Measurements from ENCODE around the gene OGDHL.
"Not testable (repeated sequence)": the region's sequence is repeated elsewhere in the genome, so short reads cannot be mapped to it uniquely, and the experiment has no call there.

Gene OGDHL

GRCh38 chr10:49776851-49777250 lies 14.7 kb upstream of the OGDHL start:
- no peaks in the 10 kb centered on the region for H3K9me3 ChIP-seq (ENCODE audit: insufficient read depth, low read length)
- H2AFZ ChIP-seq (ENCODE audit: low read depth, low read length) = no peak overlapping the region
- no peaks in the 10 kb centered on the region for H3K79me2 ChIP-seq (ENCODE audit: low read length)
- H3K4me2 ChIP-seq (ENCODE audit: low read length) = no peak overlapping the region
- H3K4me3 ChIP-seq (ENCODE audit: low read length) = no peak overlapping the region
- H4K20me1 ChIP-seq (ENCODE audit: insufficient read depth, low read length) = no peaks in the 10 kb centered on the region
- H3K9ac ChIP-seq (ENCODE audit: low read length) = no peak overlapping the region
- no peaks in the 10 kb centered on the region for H3K4me1 ChIP-seq (ENCODE audit: low read length)
- H3K27me3 ChIP-seq (ENCODE audit: low read depth, low read length) = no peaks in the 10 kb centered on the region
- TF ChIP-seq, protein P1, sequence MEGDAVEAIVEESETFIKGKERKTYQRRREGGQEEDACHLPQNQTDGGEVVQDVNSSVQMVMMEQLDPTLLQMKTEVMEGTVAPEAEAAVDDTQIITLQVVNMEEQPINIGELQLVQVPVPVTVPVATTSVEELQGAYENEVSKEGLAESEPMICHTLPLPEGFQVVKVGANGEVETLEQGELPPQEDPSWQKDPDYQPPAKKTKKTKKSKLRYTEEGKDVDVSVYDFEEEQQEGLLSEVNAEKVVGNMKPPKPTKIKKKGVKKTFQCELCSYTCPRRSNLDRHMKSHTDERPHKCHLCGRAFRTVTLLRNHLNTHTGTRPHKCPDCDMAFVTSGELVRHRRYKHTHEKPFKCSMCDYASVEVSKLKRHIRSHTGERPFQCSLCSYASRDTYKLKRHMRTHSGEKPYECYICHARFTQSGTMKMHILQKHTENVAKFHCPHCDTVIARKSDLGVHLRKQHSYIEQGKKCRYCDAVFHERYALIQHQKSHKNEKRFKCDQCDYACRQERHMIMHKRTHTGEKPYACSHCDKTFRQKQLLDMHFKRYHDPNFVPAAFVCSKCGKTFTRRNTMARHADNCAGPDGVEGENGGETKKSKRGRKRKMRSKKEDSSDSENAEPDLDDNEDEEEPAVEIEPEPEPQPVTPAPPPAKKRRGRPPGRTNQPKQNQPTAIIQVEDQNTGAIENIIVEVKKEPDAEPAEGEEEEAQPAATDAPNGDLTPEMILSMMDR (IDR thresholded peaks at IDR 0.05; ENCODE audit: low read depth, low read length) = no peak
- no peak for TF ChIP-seq EZH2phosphoT487 (IDR thresholded peaks at IDR 0.05; ENCODE audit: low read depth)
- no peak overlapping the region for H3K27ac ChIP-seq (ENCODE audit: low read length)
- H3K36me3 ChIP-seq (replicated peaks; ENCODE audit: low read depth, low read length) = no peaks in the 10 kb centered on the region

GRCh38 chr10:49775014-49775413 lies 12.9 kb upstream of the OGDHL start:
- no peak overlapping the region for H3K4me2 ChIP-seq (ENCODE audit: low read length)
- H3K4me1 ChIP-seq (ENCODE audit: low read length) = no peaks in the 10 kb centered on the region
- no peak overlapping the region for H3K27ac ChIP-seq (ENCODE audit: low read length)
- H3K36me3 ChIP-seq (replicated peaks; ENCODE audit: low read depth, low read length) = no peaks in the 10 kb centered on the region
- no peak overlapping the region for H2AFZ ChIP-seq (ENCODE audit: low read depth, low read length)
- no peaks in the 10 kb centered on the region for H4K20me1 ChIP-seq (ENCODE audit: insufficient read depth, low read length)
- H3K27me3 ChIP-seq (ENCODE audit: low read depth, low read length) = no peaks in the 10 kb centered on the region
- TF ChIP-seq, protein P1 (IDR thresholded peaks at IDR 0.05; ENCODE audit: low read depth, low read length) = no peak
- TF ChIP-seq EZH2phosphoT487 (IDR thresholded peaks at IDR 0.05; ENCODE audit: low read depth) = no peak
- no peak overlapping the region for H3K4me3 ChIP-seq (ENCODE audit: low read length)
- no peaks in the 10 kb centered on the region for H3K9me3 ChIP-seq (ENCODE audit: insufficient read depth, low read length)
- no peaks in the 10 kb centered on the region for H3K79me2 ChIP-seq (ENCODE audit: low read length)
- no peak overlapping the region for H3K9ac ChIP-seq (ENCODE audit: low read length)

GRCh38 chr10:49772944-49773343 lies 10.8 kb upstream of the OGDHL start:
- H3K4me3 ChIP-seq (ENCODE audit: low read length); H3K79me2 ChIP-seq (ENCODE audit: low read length); H3K9me3 ChIP-seq (ENCODE audit: insufficient read depth, low read length); H3K27ac ChIP-seq (ENCODE audit: low read length); H3K27me3 ChIP-seq (ENCODE audit: low read depth, low read length); H3K36me3 ChIP-seq (replicated peaks; ENCODE audit: low read depth, low read length); H4K20me1 ChIP-seq (ENCODE audit: insufficient read depth, low read length); H3K4me1 ChIP-seq (ENCODE audit: low read length); H3K9ac ChIP-seq (ENCODE audit: low read length); H3K4me2 ChIP-seq (ENCODE audit: low read length); H2AFZ ChIP-seq (ENCODE audit: low read depth, low read length): not testable (repeated sequence)

DNA sequence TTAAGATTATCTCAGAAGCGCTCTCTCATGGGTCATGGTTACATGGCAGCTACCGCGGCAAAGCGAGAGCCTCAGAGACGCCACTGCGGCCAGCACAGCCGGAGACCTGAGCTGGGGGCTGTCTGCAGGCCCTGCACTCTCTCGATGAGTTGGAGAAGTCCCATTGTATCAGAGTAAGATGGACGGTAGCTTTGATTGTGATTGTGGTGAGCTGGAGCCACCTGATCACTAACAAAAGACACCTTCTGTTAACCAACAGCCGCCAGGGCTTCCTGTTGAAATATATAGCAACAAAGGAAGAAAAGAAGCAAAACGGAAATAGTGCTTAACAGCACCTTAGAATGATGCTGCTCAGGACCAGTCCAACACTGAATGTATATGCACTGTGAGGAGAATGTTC lies 8.9 kb upstream of the OGDHL start:
- H3K4me3 ChIP-seq (ENCODE audit: low read length); H3K9me3 ChIP-seq (ENCODE audit: insufficient read depth, low read length); H3K9ac ChIP-seq (ENCODE audit: low read length); H3K79me2 ChIP-seq (ENCODE audit: low read length); H3K4me2 ChIP-seq (ENCODE audit: low read length); H3K4me1 ChIP-seq (ENCODE audit: low read length); H3K27ac ChIP-seq (ENCODE audit: low read length); H4K20me1 ChIP-seq (ENCODE audit: insufficient read depth, low read length); H2AFZ ChIP-seq (ENCODE audit: low read depth, low read length); H3K27me3 ChIP-seq (ENCODE audit: low read depth, low read length); H3K36me3 ChIP-seq (replicated peaks; ENCODE audit: low read depth, low read length): not testable (repeated sequence)

DNA sequence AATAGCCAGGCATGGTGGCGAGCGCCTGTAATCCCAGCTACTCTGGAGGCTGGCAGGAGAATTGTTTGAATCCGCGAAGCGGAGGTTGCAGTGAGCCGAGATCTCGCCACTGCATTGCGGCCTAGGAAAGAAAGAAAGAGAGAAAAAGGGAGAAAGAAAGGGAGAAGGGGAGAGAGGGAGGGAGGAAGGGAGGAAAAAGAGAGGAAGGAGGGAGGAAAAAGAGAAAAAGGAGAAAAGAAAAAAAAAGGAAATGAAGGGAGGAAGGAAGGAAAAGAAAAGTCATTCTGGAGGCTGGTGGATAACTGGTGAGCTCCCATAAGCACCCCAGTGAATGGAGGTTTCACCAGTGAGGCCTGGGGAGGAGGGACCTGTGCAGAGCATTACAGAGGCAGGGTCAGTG lies 7.6 kb upstream of the OGDHL start:
- H3K79me2 ChIP-seq (ENCODE audit: low read length) = no peaks in the 10 kb centered on the region
- H3K4me3 ChIP-seq (ENCODE audit: low read length) = no peak overlapping the region
- H3K36me3 ChIP-seq (replicated peaks; ENCODE audit: low read depth, low read length) = no peaks in the 10 kb centered on the region
- no peaks in the 10 kb centered on the region for H3K27me3 ChIP-seq (ENCODE audit: low read depth, low read length)
- H3K4me2 ChIP-seq (ENCODE audit: low read length) = no peak overlapping the region
- H3K9me3 ChIP-seq (ENCODE audit: insufficient read depth, low read length) = no peaks in the 10 kb centered on the region
- TF ChIP-seq, protein P1 (IDR thresholded peaks at IDR 0.05; ENCODE audit: low read depth, low read length) = no peak
- TF ChIP-seq EZH2phosphoT487 (IDR thresholded peaks at IDR 0.05; ENCODE audit: low read depth) = no peak
- H2AFZ ChIP-seq (ENCODE audit: low read depth, low read length) = no peak overlapping the region
- no peaks in the 10 kb centered on the region for H3K4me1 ChIP-seq (ENCODE audit: low read length)
- H3K9ac ChIP-seq (ENCODE audit: low read length) = no peak overlapping the region
- no peak overlapping the region for H3K27ac ChIP-seq (ENCODE audit: low read length)
- no peaks in the 10 kb centered on the region for H4K20me1 ChIP-seq (ENCODE audit: insufficient read depth, low read length)

All from OCI-LY3 (cell line).